Right lobe of liver (tissue), 6 donors: ENCODE results near the gene CUX1. TPM values are rescaled to one million over a fixed set of nuclear protein-coding genes. Genes with fewer than 3 reads are reported as not detected.

Source experiments
- ATAC-seq, 4 donors: fragments of 200-7000 bp; cut with Tn5 transposase; one replicate each; pipeline ENCODE4 v1.9.1; 2020; ENCODE audit warnings: mild to moderate bottlenecking in 4 of 4, moderate library complexity in 4 of 4
- DNase-seq, 3 donors: peaks; one replicate each; pipeline ENCODE4 v3.0.0-alpha.2; 2020
- H3K27ac ChIP-seq, 3 donors: fragments of 200-600 bp; one replicate each; pipeline ENCODE4 v1.8.0; 2022
- H3K27me3 ChIP-seq, 2 donors: fragments of 200-600 bp; one replicate each; pipeline ENCODE4 v1.8.0; 2022
- H3K36me3 ChIP-seq, 4 donors: fragments of 200-600 bp; sonication (generic) in 1 of 4; one replicate each; pipeline versions ENCODE4 v1.5.1 to v1.8.0; 2017 to 2022; ENCODE audit warnings: control low read depth in 1 of 4
- H3K4me1 ChIP-seq, 4 donors: fragments of 200-600 bp; sonication (generic) in 1 of 4; one replicate each; pipeline versions ENCODE4 v1.5.1 to v1.8.0; 2017 to 2022; ENCODE audit warnings: control low read depth in 1 of 4
- H3K4me3 ChIP-seq, 3 donors: fragments of 200-600 bp; one replicate each; pipeline ENCODE4 v1.8.0; 2022
- H3K9me3 ChIP-seq, 4 donors: fragments of 200-600 bp; sonication (generic) in 1 of 4; one replicate each; pipeline versions ENCODE4 v1.5.1 to v1.8.0; 2017 to 2022; ENCODE audit warnings: control low read depth in 1 of 4
- CTCF ChIP-seq, 4 donors: fragments of 200-600 bp in 3 of 4; fragments of 450-650 bp in 1 of 4; IDR thresholded peaks; one replicate each; pipeline versions ENCODE4 v1.5.1 to v1.8.0; 2016 to 2022; ENCODE audit warnings: antibody characterized with exemption in 4 of 4, mild to moderate bottlenecking in 2 of 4
- POLR2A ChIP-seq: fragments of 450-650 bp; IDR thresholded peaks from one replicate; pipeline ENCODE4 v1.6.1; 2017; ENCODE audit warnings: antibody characterized with exemption, mild to moderate bottlenecking
- WGBS: methylation state at CpG from one replicate; pipeline ENCODE4 v1.1.6; 2018; ENCODE audit warnings: low coverage, low lambda C conversion rate; ENCODE audit not compliant: insufficient coverage; ENCODE audit errors: missing lambda C conversion rate; 5-methylcytosine and 5-hydroxymethylcytosine counted together
- intact Hi-C, 2 donors: fragments of 100-400 bp; cut with DNase I; formaldehyde crosslinking; loops; one replicate each; pipeline versions ENCODE4 v1.11.2 to v1.14.1; 2022
- total RNA-seq, 6 experiments: library from RNA; depleted of rRNA in 2 of 6; stranded (reverse); fragments of >200 nt in 2 of 6; fragmentation: NEBNext Ultra II Directional in 3 of 6; extraction: Animal tissue kit (Norgen Biotek cat#: 25700) in 3 of 6; gene quantifications; one replicate each; pipeline versions ENCODE4 v1.1.0 to v1.2.4, GENCODE V29; 2016 to 2023
- donor health status: DM: no; HTN: yes; CAD: no.
- donor health status: DM: no; HTN: no; CAD: no.
- donor health status: DM: no; HTN: no; CAD: no.
- donor health status: DM: no; HTN: yes; CAD: no.
- donor health status: DM: no; HTN: yes; CAD: no.

Gene CUX1
- total RNA-seq, 6 experiments from 2014 or later: 34.3 to 53.1 (median 40.6) TPM

GRCh38 chr7:102165136-102165535, 347.7 kb downstream of the CUX1 start:
- no peak overlapping the region for H3K27ac ChIP-seq
- H3K4me3 ChIP-seq: no peak overlapping the region
- H3K27me3 ChIP-seq: no peaks in the 10 kb centered on the region
- no peaks in the 10 kb centered on the region for H3K9me3 ChIP-seq
- WGBS: 85% methylated on average over 4 of the region's 6 CpGs
- DNase-seq: no peak
- no peak for ATAC-seq
- peaks cover 0 to 13% (median 3%) of the 10 kb centered on the region in 4 donors for H3K4me1 ChIP-seq
- H3K36me3 ChIP-seq: no peaks in the 10 kb centered on the region
- intact Hi-C loops: no loop called here
- no peak for TF ChIP-seq CTCF (IDR thresholded peaks at IDR 0.05)
- no peak for TF ChIP-seq POLR2A

GRCh38 chr7:102167254-102167653, 349.8 kb downstream of the CUX1 start:
- no peak for ATAC-seq
- DNase-seq: no peak
- no peaks in the 10 kb centered on the region for H3K27me3 ChIP-seq
- intact Hi-C loops: no loop called here
- H3K4me3 ChIP-seq: no peak overlapping the region
- peaks cover 0 to 9% (median 2%) of the 10 kb centered on the region in 4 donors for H3K36me3 ChIP-seq
- no peak for TF ChIP-seq CTCF (IDR thresholded peaks at IDR 0.05)
- no peak for TF ChIP-seq POLR2A
- no peak overlapping the region for H3K27ac ChIP-seq
- no peaks in the 10 kb centered on the region for H3K9me3 ChIP-seq
- 86% methylated on average over 2 of the region's 6 CpGs for WGBS
- peaks cover 0 to 13% (median 3%) of the 10 kb centered on the region in 4 donors for H3K4me1 ChIP-seq

GRCh38 chr7:102169651-102170392, 352.4 kb downstream of the CUX1 start:
- Histone ChIP-seq H3K36me3 (peaks cover 0 to 9% (median 2%) of the 10 kb centered on the region in 4 donors), H3K27me3 (no peaks in the 10 kb centered on the region), H3K4me1 (peaks cover 0 to 13% (median 3%) of the 10 kb centered on the region in 4 donors), H3K9me3 (no peaks in the 10 kb centered on the region), H3K4me3 (no peak overlapping the region), H3K27ac (peak overlapping the region; percentile 8 to 16 (median 11))
- ATAC-seq (peak in 1 of 4 donors; percentile 17), DNase-seq (no peak)
- TF ChIP-seq CTCF (IDR thresholded peaks at IDR 0.05) (no peak), POLR2A (no peak)
- intact Hi-C loops: no loop called here
- 53% methylated on average over 11 of the region's 14 CpGs for WGBS

- WGBS: 74% methylated on average over 22 of the region's 22 CpGs
- TF ChIP-seq POLR2A: no peak
- TF ChIP-seq CTCF (IDR thresholded peaks at IDR 0.05): no peak
- intact Hi-C loops: no loop called here
- no peaks in the 10 kb centered on the region for H3K27me3 ChIP-seq
- no peak overlapping the region for H3K27ac ChIP-seq
- H3K4me1 ChIP-seq: peaks cover 0 to 13% (median 3%) of the 10 kb centered on the region in 4 donors
- no peak for DNase-seq
- no peaks in the 10 kb centered on the region for H3K9me3 ChIP-seq
- H3K4me3 ChIP-seq: no peak overlapping the region
- H3K36me3 ChIP-seq: peaks cover 0 to 9% (median 2%) of the 10 kb centered on the region in 4 donors
- peak in 1 of 4 donors; percentile 22 for ATAC-seq
These were observed 353.1 kb downstream of the CUX1 start for GRCh38 chr7:102170393-102170970.
